ENCODE results near the gene IFI35.

IFI35 gene

DNA sequence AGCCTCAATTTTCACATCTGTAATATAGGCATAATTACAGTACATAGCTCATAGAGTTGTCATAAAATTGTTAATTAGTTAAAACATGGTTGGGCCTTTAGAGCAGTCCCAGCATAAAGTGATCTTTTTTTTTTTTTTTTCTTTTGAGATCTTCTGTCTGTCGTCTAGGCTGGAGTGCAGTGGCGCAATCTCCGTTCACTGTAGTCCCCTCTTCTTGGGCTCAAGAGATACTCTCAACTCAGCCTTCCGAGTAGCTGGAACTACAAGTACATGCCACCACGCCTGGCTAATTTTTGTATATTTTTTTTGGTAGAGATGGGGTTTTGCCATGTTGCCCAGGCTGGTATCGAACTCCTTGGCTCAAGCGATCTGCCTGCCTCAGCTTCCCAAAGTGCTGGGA, 49.5 kb downstream of the IFI35 start:
- no peak for DNase-seq (ENCODE audit: low read depth in 4 of 4, low spot score in 1 of 4)

DNA sequence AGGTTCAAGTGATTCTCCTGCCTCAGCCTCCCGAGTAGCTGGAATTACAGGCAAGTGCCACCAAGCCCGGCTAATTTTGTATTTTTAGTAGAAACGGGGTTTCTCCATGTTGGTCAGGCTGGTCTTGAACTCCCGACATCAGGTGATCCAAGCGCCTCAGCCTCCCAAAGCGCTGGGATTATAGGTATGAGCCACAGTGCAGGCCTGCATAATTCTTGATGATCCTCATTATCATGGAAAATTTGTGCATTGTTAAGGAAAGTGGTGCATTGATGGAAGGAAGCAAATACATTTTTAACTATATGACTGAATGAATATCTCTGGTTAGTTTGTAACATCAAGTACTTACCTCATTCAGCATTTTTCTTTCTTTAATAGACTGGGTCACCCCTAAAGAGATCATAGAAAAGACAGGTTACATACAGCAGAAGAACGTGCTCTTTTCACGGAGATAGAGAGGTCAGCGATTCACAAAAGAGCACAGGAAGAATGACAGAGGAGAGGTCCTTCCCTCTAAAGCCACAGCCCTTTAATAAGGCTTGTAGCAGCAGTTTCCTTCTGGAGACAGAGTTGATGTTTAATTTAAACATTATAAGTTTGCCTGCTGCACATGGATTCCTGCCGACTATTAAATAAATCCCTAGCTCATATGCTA, 56.5 kb downstream of the IFI35 start:
- DNase-seq (ENCODE audit: low read depth in 4 of 4, low spot score in 1 of 4) = no peak

Measured in stimulated activated CD4-positive, alpha-beta T cell treated with anti-CD3 and anti-CD28 coated beads, Interleukin-1b, Interleukin-23, amount 100 ng/mL, for 24 hours (primary cell).